Stimulated activated memory B cell treated with anti-CD40 and anti-IgM and Interleukin-4, amounts not matched to agents 10 μg/mL and 1 μg/mL and 100 μg/mL, for 72 hours (primary cell): ENCODE data around the gene ART5.

Source experiments
- ATAC-seq: fragments of 150-1000 bp; cut with Tn5 transposase; 2 replicates; pipeline ENCODE4 v1.10.0; 2021
- H3K27ac Mint-ChIP-seq: one replicate; pipeline ENCODE4 v1.8.0; 2022; ENCODE audit warnings: mild to moderate bottlenecking, mixed read lengths
- H3K27me3 Mint-ChIP-seq: one replicate; pipeline ENCODE4 v1.8.0; 2022; ENCODE audit warnings: mixed read lengths
- H3K36me3 Mint-ChIP-seq: one replicate; pipeline ENCODE4 v1.8.0; 2022; ENCODE audit warnings: mixed read lengths
- H3K4me1 Mint-ChIP-seq: one replicate; pipeline ENCODE4 v1.8.0; 2022; ENCODE audit warnings: mixed read lengths
- H3K4me3 Mint-ChIP-seq: one replicate; pipeline ENCODE4 v1.8.0; 2022; ENCODE audit warnings: mild to moderate bottlenecking, moderate library complexity, mixed read lengths
- H3K9me3 Mint-ChIP-seq: one replicate; pipeline ENCODE4 v1.8.0; 2022; ENCODE audit warnings: mixed read lengths

Gene ART5

GRCh38 chr11:3641191-3641590, 601 bp downstream of the ART5 start:
- no peaks in the 10 kb centered on the region for H3K36me3 Mint-ChIP-seq
- peaks cover 2% of the 10 kb centered on the region for H3K9me3 Mint-ChIP-seq
- ATAC-seq = no peak
- no peak overlapping the region for H3K27ac Mint-ChIP-seq
- H3K4me1 Mint-ChIP-seq = peaks cover 7% of the 10 kb centered on the region
- peaks cover 90% of the 10 kb centered on the region for H3K27me3 Mint-ChIP-seq
- peak overlapping the region; percentile 46 for H3K4me3 Mint-ChIP-seq

- Mint-ChIP-seq H3K4me1 (peaks cover 7% of the 10 kb centered on the region), H3K27me3 (peaks cover 88% of the 10 kb centered on the region), H3K36me3 (no peaks in the 10 kb centered on the region), H3K9me3 (peaks cover 2% of the 10 kb centered on the region), H3K27ac (no peak overlapping the region), H3K4me3 (no peak overlapping the region)
- ATAC-seq = no peak
Observed at GRCh38 chr11:3639841-3640240, 2.0 kb downstream of the ART5 start.

- Mint-ChIP-seq H3K9me3 (no peaks in the 10 kb centered on the region), H3K4me3 (no peak overlapping the region), H3K36me3 (no peaks in the 10 kb centered on the region), H3K27me3 (peaks cover 82% of the 10 kb centered on the region), H3K27ac (no peak overlapping the region), H3K4me1 (peaks cover 7% of the 10 kb centered on the region)
- no peak for ATAC-seq
Observed at GRCh38 chr11:3638513-3638912, 3.3 kb downstream of the ART5 start.

GRCh38 chr11:3637201-3637600, 4.6 kb downstream of the ART5 start:
- no peak overlapping the region for H3K27ac Mint-ChIP-seq
- no peaks in the 10 kb centered on the region for H3K4me1 Mint-ChIP-seq
- ATAC-seq = no peak
- H3K27me3 Mint-ChIP-seq = peaks cover 74% of the 10 kb centered on the region
- H3K4me3 Mint-ChIP-seq = no peak overlapping the region
- no peaks in the 10 kb centered on the region for H3K36me3 Mint-ChIP-seq
- no peaks in the 10 kb centered on the region for H3K9me3 Mint-ChIP-seq

- peaks cover 64% of the 10 kb centered on the region for H3K27me3 Mint-ChIP-seq
- no peaks in the 10 kb centered on the region for H3K4me1 Mint-ChIP-seq
- H3K4me3 Mint-ChIP-seq = no peak overlapping the region
- no peaks in the 10 kb centered on the region for H3K36me3 Mint-ChIP-seq
- ATAC-seq = no peak
- H3K27ac Mint-ChIP-seq = no peak overlapping the region
- H3K9me3 Mint-ChIP-seq = no peaks in the 10 kb centered on the region
Observed at GRCh38 chr11:3635641-3636375, 6.0 kb downstream of the ART5 start.

GRCh38 chr11:3632070-3632660, 9.6 kb downstream of the ART5 start:
- no peak for ATAC-seq
- Mint-ChIP-seq H3K4me1 (no peaks in the 10 kb centered on the region), H3K27ac (no peak overlapping the region), H3K36me3 (no peaks in the 10 kb centered on the region), H3K4me3 (no peak overlapping the region), H3K27me3 (peaks cover 29% of the 10 kb centered on the region), H3K9me3 (no peaks in the 10 kb centered on the region)

- Mint-ChIP-seq H3K27me3 (peaks cover 21% of the 10 kb centered on the region), H3K27ac (no peak overlapping the region), H3K4me3 (no peak overlapping the region), H3K9me3 (no peaks in the 10 kb centered on the region), H3K4me1 (no peaks in the 10 kb centered on the region), H3K36me3 (no peaks in the 10 kb centered on the region)
- ATAC-seq = no peak
Observed at GRCh38 chr11:3631331-3631730, 10.5 kb downstream of the ART5 start.

- no peak for ATAC-seq
- no peak overlapping the region for H3K4me3 Mint-ChIP-seq
Observed at GRCh38 chr11:3627291-3627690, 14.5 kb downstream of the ART5 start.

GRCh38 chr11:3626250-3626960, 15.4 kb downstream of the ART5 start:
- Mint-ChIP-seq H3K27ac (no peak overlapping the region), H3K27me3 (no peaks in the 10 kb centered on the region), H3K4me1 (no peaks in the 10 kb centered on the region), H3K4me3 (no peak overlapping the region), H3K9me3 (no peaks in the 10 kb centered on the region), H3K36me3 (no peaks in the 10 kb centered on the region)
- peak; percentile 42 for ATAC-seq

More at GRCh38 chr11:3627291-3627690, 14.5 kb downstream of the ART5 start:
- Mint-ChIP-seq H3K4me1 (no peaks in the 10 kb centered on the region), H3K9me3 (no peaks in the 10 kb centered on the region), H3K36me3 (no peaks in the 10 kb centered on the region), H3K27me3 (no peaks in the 10 kb centered on the region), H3K27ac (no peak overlapping the region)

GRCh38 chr11:3623767-3624458, 17.9 kb downstream of the ART5 start:
- H3K27ac Mint-ChIP-seq = no peak overlapping the region
- no peaks in the 10 kb centered on the region for H3K36me3 Mint-ChIP-seq

GRCh38 chr11:3623121-3623520, 18.7 kb downstream of the ART5 start:
- Mint-ChIP-seq H3K27me3 (no peaks in the 10 kb centered on the region), H3K9me3 (no peaks in the 10 kb centered on the region), H3K36me3 (no peaks in the 10 kb centered on the region), H3K27ac (no peak overlapping the region), H3K4me1 (no peaks in the 10 kb centered on the region), H3K4me3 (no peak overlapping the region)
- ATAC-seq = no peak

More at GRCh38 chr11:3623767-3624458, 17.9 kb downstream of the ART5 start:
- H3K4me1 Mint-ChIP-seq = no peaks in the 10 kb centered on the region
- H3K9me3 Mint-ChIP-seq = no peaks in the 10 kb centered on the region
- H3K4me3 Mint-ChIP-seq = no peak overlapping the region
- H3K27me3 Mint-ChIP-seq = no peaks in the 10 kb centered on the region
- ATAC-seq = no peak

GRCh38 chr11:3622521-3622920, 19.3 kb downstream of the ART5 start:
- H3K27ac Mint-ChIP-seq = no peak overlapping the region
- H3K27me3 Mint-ChIP-seq = no peaks in the 10 kb centered on the region
- no peaks in the 10 kb centered on the region for H3K36me3 Mint-ChIP-seq
- H3K4me1 Mint-ChIP-seq = no peaks in the 10 kb centered on the region
- H3K9me3 Mint-ChIP-seq = no peaks in the 10 kb centered on the region
- no peak overlapping the region for H3K4me3 Mint-ChIP-seq
- ATAC-seq = no peak

GRCh38 chr11:3617990-3618389, 23.8 kb downstream of the ART5 start:
- ATAC-seq = no peak
- H3K4me3 Mint-ChIP-seq = no peak overlapping the region
- H3K36me3 Mint-ChIP-seq = no peaks in the 10 kb centered on the region
- no peak overlapping the region for H3K27ac Mint-ChIP-seq
- H3K9me3 Mint-ChIP-seq = no peaks in the 10 kb centered on the region
- peaks cover 22% of the 10 kb centered on the region for H3K4me1 Mint-ChIP-seq
- H3K27me3 Mint-ChIP-seq = peaks cover 12% of the 10 kb centered on the region

GRCh38 chr11:3616721-3617460, 24.9 kb downstream of the ART5 start:
- no peaks in the 10 kb centered on the region for H3K36me3 Mint-ChIP-seq
- H3K27me3 Mint-ChIP-seq = peaks cover 12% of the 10 kb centered on the region
- no peak overlapping the region for H3K27ac Mint-ChIP-seq
- no peak for ATAC-seq
- no peak overlapping the region for H3K4me3 Mint-ChIP-seq
- H3K9me3 Mint-ChIP-seq = no peaks in the 10 kb centered on the region
- peaks cover 22% of the 10 kb centered on the region for H3K4me1 Mint-ChIP-seq

GRCh38 chr11:3615998-3616397, 25.8 kb downstream of the ART5 start:
- H3K36me3 Mint-ChIP-seq = no peaks in the 10 kb centered on the region
- H3K4me3 Mint-ChIP-seq = no peak overlapping the region
- H3K27me3 Mint-ChIP-seq = peaks cover 12% of the 10 kb centered on the region
- no peak for ATAC-seq
- H3K9me3 Mint-ChIP-seq = no peaks in the 10 kb centered on the region
- peaks cover 22% of the 10 kb centered on the region for H3K4me1 Mint-ChIP-seq
- H3K27ac Mint-ChIP-seq = no peak overlapping the region
